ENCODE measurements around the gene EFCAB8.

DNA sequence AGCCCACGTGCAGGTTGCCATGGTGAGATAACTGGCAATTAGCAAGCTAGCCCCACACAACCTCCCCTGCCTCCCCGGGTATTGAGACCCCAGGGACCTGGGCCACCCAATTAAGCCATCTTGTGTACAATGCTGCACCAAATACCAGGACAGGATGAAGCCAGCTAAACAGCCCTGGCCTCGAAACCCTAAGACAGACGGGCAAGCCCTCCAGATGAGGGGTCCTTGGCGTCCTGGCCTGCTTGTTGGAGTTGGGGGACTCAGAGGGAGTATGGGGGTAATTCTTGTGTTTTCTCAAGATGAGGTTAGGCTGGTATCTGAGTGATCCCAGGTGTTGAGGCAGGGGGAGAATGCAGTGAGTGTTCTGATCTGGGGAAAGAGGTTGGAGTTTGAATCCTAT is 47.8 kb upstream of the EFCAB8 start:
- TF ChIP-seq, protein P1, sequence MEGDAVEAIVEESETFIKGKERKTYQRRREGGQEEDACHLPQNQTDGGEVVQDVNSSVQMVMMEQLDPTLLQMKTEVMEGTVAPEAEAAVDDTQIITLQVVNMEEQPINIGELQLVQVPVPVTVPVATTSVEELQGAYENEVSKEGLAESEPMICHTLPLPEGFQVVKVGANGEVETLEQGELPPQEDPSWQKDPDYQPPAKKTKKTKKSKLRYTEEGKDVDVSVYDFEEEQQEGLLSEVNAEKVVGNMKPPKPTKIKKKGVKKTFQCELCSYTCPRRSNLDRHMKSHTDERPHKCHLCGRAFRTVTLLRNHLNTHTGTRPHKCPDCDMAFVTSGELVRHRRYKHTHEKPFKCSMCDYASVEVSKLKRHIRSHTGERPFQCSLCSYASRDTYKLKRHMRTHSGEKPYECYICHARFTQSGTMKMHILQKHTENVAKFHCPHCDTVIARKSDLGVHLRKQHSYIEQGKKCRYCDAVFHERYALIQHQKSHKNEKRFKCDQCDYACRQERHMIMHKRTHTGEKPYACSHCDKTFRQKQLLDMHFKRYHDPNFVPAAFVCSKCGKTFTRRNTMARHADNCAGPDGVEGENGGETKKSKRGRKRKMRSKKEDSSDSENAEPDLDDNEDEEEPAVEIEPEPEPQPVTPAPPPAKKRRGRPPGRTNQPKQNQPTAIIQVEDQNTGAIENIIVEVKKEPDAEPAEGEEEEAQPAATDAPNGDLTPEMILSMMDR (IDR thresholded peaks at IDR 0.05; ENCODE audit: low read depth, low read length, poor library complexity, severe bottlenecking) = no peak
- no peak for TF ChIP-seq EZH2phosphoT487 (IDR thresholded peaks at IDR 0.05; ENCODE audit: borderline replicate concordance, low read length)
